Measurements from ENCODE around the gene PRR22.

PRR22 gene

GRCh38 chr19:5814123-5814851 lies 29.7 kb upstream of the PRR22 start:
- no peak for DNase-seq (ENCODE audit: low read depth)

GRCh38 chr19:5811117-5811516 lies 26.6 kb upstream of the PRR22 start:
- DNase-seq (ENCODE audit: low read depth) = no peak

- no peak for DNase-seq (ENCODE audit: low read depth)
These were observed 24.9 kb upstream of the PRR22 start for GRCh38 chr19:5809469-5809868.

- no peak for DNase-seq (ENCODE audit: low read depth)
These were observed 24.5 kb upstream of the PRR22 start for GRCh38 chr19:5809053-5809452.

- DNase-seq (ENCODE audit: low read depth) = no peak
These were observed 23.7 kb upstream of the PRR22 start for GRCh38 chr19:5808120-5808816.

- DNase-seq (ENCODE audit: low read depth) = no peak
These were observed 22.4 kb upstream of the PRR22 start for GRCh38 chr19:5806905-5807304.

GRCh38 chr19:5806133-5806489 lies 21.6 kb upstream of the PRR22 start:
- DNase-seq (ENCODE audit: low read depth) = no peak

GRCh38 chr19:5805462-5806132 lies 21.1 kb upstream of the PRR22 start:
- peak; percentile 40 for DNase-seq (ENCODE audit: low read depth)

- no peak for DNase-seq (ENCODE audit: low read depth)
These were observed 20.2 kb upstream of the PRR22 start, which contains the start of gene NRTN for GRCh38 chr19:5804516-5805461. Gene NRTN (plus strand): TSS chr19:5805067. CDS start chr19:5824166, 19,099 bp downstream.

GRCh38 chr19:5803752-5804515 lies 19.4 kb upstream of the PRR22 start:
- DNase-seq (ENCODE audit: low read depth) = peak; percentile 75

- no peak for DNase-seq (ENCODE audit: low read depth)
These were observed 18.9 kb upstream of the PRR22 start for GRCh38 chr19:5803441-5803751.

GRCh38 chr19:5801796-5802619 lies 17.5 kb upstream of the PRR22 start:
- DNase-seq (ENCODE audit: low read depth) = no peak

- no peak for DNase-seq (ENCODE audit: low read depth)
These were observed 16.1 kb upstream of the PRR22 start for GRCh38 chr19:5800361-5801270.

- DNase-seq (ENCODE audit: low read depth) = no peak
These were observed 15.0 kb upstream of the PRR22 start for GRCh38 chr19:5799247-5800241.

GRCh38 chr19:5798244-5798643 lies 13.7 kb upstream of the PRR22 start:
- DNase-seq (ENCODE audit: low read depth) = no peak

- DNase-seq (ENCODE audit: low read depth) = no peak
These were observed 10.9 kb upstream of the PRR22 start for GRCh38 chr19:5795382-5795919.

- DNase-seq (ENCODE audit: low read depth) = no peak
These were observed 8.6 kb upstream of the PRR22 start for GRCh38 chr19:5793188-5793587.

GRCh38 chr19:5792224-5792623 lies 7.7 kb upstream of the PRR22 start:
- DNase-seq (ENCODE audit: low read depth) = no peak
